Measurements from ENCODE around the gene ZG16B.

ZG16B gene

DNA sequence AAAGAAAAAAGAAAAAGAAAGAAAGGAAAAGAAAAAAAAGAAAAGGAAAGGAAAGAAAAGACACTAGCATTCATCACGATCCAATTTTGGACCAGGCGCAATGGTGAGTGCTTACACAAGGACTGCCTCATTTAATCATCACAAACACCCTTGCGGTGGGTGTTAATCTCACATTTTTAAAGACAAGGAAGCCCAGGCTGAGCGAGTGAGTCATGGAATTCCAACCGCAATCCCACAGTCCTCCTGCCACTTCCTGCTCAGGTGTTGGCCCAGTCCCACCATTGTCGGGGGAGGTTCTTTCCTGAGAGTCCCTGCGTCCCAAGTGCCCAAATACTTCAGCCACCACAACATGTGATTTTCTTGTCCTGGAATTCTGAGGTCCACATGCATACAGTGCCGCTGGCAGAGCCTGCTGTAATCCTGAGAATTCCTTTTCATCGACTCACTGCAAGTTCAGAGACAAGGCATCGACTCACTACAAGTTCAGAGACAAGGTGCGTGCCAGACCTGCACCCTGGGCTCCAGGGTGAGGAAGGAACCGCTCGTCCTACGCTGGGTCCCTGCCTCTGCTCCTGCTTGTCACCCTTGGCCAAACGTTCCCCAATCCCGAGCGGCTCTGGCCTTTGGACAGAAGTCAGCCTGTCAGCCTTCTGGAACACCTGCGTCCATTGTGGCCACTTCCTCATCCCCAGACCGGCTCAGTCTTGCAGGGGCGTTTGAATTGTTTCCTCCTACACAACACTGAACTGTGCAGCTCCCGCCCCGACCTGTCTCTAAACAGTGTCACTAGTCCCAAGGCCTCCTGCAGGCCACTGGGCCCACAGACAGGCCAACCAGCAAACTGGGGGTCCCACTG lies 5.8 kb downstream of the ZG16B start:
- peaks cover 3% of the 10 kb centered on the region for H3K79me1 ChIP-seq (ENCODE audit: low read length)
- H3K36me3 ChIP-seq (ENCODE audit: control insufficient read depth in 1 of 2, insufficient read depth in 2 of 2, low read length in 2 of 2), result no peaks in the 10 kb centered on the region
- H4K91ac ChIP-seq (ENCODE audit: low read depth, low read length), result no peak overlapping the region
- peaks cover 10 to 15% of the 10 kb centered on the region in 2 experiments for H3K4me1 ChIP-seq (ENCODE audit: control insufficient read depth in 1 of 2, insufficient read depth in 2 of 2, low read length in 2 of 2)
- no peaks in the 10 kb centered on the region for H3K9me3 ChIP-seq (ENCODE audit: insufficient read depth, low read depth, low read length)
- H2BK5ac ChIP-seq (ENCODE audit: low read depth, low read length, poor library complexity), result no peak overlapping the region
- WGBS (ENCODE audit: extremely low coverage, insufficient coverage, insufficient read length), result no CpG with 5 or more reads among the region's 22 CpGs
- H2AFZ ChIP-seq (ENCODE audit: insufficient read depth, low read length, poor library complexity), result no peak overlapping the region
- no peak overlapping the region for H4K8ac ChIP-seq (ENCODE audit: low read depth, low read length)
- H2BK12ac ChIP-seq (ENCODE audit: low read length), result no peak overlapping the region
- H2AK5ac ChIP-seq (ENCODE audit: low read length), result no peak overlapping the region
- no peak overlapping the region for H3K4ac ChIP-seq (ENCODE audit: low read depth, low read length)
- H3K27me3 ChIP-seq (ENCODE audit: insufficient read depth, low read length), result no peaks in the 10 kb centered on the region
- no peak overlapping the region for H2BK120ac ChIP-seq (ENCODE audit: insufficient read depth, low read length, poor library complexity)
- no peak overlapping the region for H4K12ac ChIP-seq (ENCODE audit: low read depth, low read length)
- H3K14ac ChIP-seq (ENCODE audit: low read length), result no peak overlapping the region
- no peaks in the 10 kb centered on the region for H3K79me2 ChIP-seq (ENCODE audit: control insufficient read depth, insufficient read depth, low read length, poor library complexity)
- peak overlapping the region; percentile 11 for H3K4me2 ChIP-seq (ENCODE audit: low read length)
- no peak overlapping the region for H3K9ac ChIP-seq (ENCODE audit: low read length)
- H3K23ac ChIP-seq (ENCODE audit: low read length), result no peak overlapping the region
- peak; percentile 93 to 94 for DNase-seq
- H3K18ac ChIP-seq (ENCODE audit: low read length), result no peak overlapping the region
- H3K27ac ChIP-seq (ENCODE audit: low read depth, low read length), result peak overlapping the region; percentile 21
- H3K4me3 ChIP-seq (ENCODE audit: low read depth, low read length), result no peak overlapping the region

DNA sequence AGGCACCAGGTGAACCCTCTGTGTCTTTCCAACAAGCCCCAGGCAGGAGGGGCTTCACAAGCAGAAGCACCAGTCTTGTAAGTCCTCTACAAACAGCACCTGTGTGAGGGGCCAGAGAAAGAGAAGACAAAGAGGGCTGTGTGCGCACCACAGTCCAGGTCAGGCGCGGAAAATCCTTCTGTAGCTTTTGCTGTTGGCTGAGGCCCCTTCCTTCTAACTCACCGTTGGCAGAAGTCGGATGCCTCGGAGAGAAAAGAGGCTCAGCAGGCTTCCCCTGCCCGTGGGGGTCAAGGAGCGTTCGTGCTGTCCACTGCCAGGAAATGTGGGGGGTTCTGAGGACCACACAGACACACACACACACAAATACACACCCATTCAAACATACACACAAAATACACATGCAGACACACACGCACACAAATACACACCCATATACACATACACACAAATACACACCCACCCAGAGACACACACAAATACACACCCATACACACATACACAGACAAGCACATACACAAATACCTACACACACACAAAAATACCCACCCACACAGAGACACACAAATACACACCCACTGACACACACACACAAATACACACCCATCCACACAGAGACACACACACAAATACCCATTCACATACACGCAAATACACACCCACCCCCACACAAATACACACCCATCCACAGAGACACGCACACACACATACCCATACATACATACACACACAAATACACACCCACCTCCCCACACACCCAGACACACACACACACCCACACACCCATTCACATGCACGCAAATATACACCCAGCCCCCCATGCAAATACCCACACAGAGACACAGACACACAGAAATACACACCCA lies 6.8 kb downstream of the ZG16B start:
- Histone ChIP-seq H2AFZ (ENCODE audit: insufficient read depth, low read length, poor library complexity) (no peak overlapping the region), H3K18ac (ENCODE audit: low read length) (no peak overlapping the region), H3K27ac (ENCODE audit: low read depth, low read length) (no peak overlapping the region), H3K36me3 (ENCODE audit: control insufficient read depth in 1 of 2, insufficient read depth in 2 of 2, low read length in 2 of 2) (no peaks in the 10 kb centered on the region), H3K4me1 (ENCODE audit: control insufficient read depth in 1 of 2, insufficient read depth in 2 of 2, low read length in 2 of 2) (peaks cover 10 to 15% of the 10 kb centered on the region in 2 experiments), H3K4me3 (ENCODE audit: low read depth, low read length) (no peak overlapping the region), H4K8ac (ENCODE audit: low read depth, low read length) (no peak overlapping the region), H2BK5ac (ENCODE audit: low read depth, low read length, poor library complexity) (no peak overlapping the region), H3K79me1 (ENCODE audit: low read length) (peaks cover 3% of the 10 kb centered on the region), H3K27me3 (ENCODE audit: insufficient read depth, low read length) (no peaks in the 10 kb centered on the region), H3K79me2 (ENCODE audit: control insufficient read depth, insufficient read depth, low read length, poor library complexity) (no peaks in the 10 kb centered on the region), H2BK12ac (ENCODE audit: low read length) (no peak overlapping the region), H2BK120ac (ENCODE audit: insufficient read depth, low read length, poor library complexity) (no peak overlapping the region), H3K4ac (ENCODE audit: low read depth, low read length) (no peak overlapping the region), H4K91ac (ENCODE audit: low read depth, low read length) (no peak overlapping the region), H3K4me2 (ENCODE audit: low read length) (no peak overlapping the region), H4K12ac (ENCODE audit: low read depth, low read length) (no peak overlapping the region), H3K9ac (ENCODE audit: low read length) (no peak overlapping the region), H3K23ac (ENCODE audit: low read length) (peak overlapping the region; percentile 69), H2AK5ac (ENCODE audit: low read length) (no peak overlapping the region), H3K14ac (ENCODE audit: low read length) (no peak overlapping the region), H3K9me3 (ENCODE audit: insufficient read depth, low read depth, low read length) (no peaks in the 10 kb centered on the region)
- 100% methylated on average over 2 of the region's 13 CpGs for WGBS (ENCODE audit: extremely low coverage, insufficient coverage, insufficient read length)
- DNase-seq, result no peak

- Histone ChIP-seq H3K9me3 (ENCODE audit: insufficient read depth, low read depth, low read length) (peaks cover 1% of the 10 kb centered on the region), H2BK5ac (ENCODE audit: low read depth, low read length, poor library complexity) (no peak overlapping the region), H3K27ac (ENCODE audit: low read depth, low read length) (no peak overlapping the region), H2BK120ac (ENCODE audit: insufficient read depth, low read length, poor library complexity) (no peak overlapping the region), H3K4me2 (ENCODE audit: low read length) (no peak overlapping the region), H3K4me3 (ENCODE audit: low read depth, low read length) (no peak overlapping the region), H3K36me3 (ENCODE audit: control insufficient read depth in 1 of 2, insufficient read depth in 2 of 2, low read length in 2 of 2) (no peaks in the 10 kb centered on the region), H3K18ac (ENCODE audit: low read length) (no peak overlapping the region), H3K4me1 (ENCODE audit: control insufficient read depth in 1 of 2, insufficient read depth in 2 of 2, low read length in 2 of 2) (peaks cover 10 to 15% of the 10 kb centered on the region in 2 experiments), H4K91ac (ENCODE audit: low read depth, low read length) (no peak overlapping the region), H2AK5ac (ENCODE audit: low read length) (no peak overlapping the region), H2BK12ac (ENCODE audit: low read length) (no peak overlapping the region), H3K79me1 (ENCODE audit: low read length) (peaks cover 3% of the 10 kb centered on the region), H3K9ac (ENCODE audit: low read length) (no peak overlapping the region), H3K14ac (ENCODE audit: low read length) (no peak overlapping the region), H4K12ac (ENCODE audit: low read depth, low read length) (no peak overlapping the region), H2AFZ (ENCODE audit: insufficient read depth, low read length, poor library complexity) (no peak overlapping the region), H3K4ac (ENCODE audit: low read depth, low read length) (no peak overlapping the region), H3K23ac (ENCODE audit: low read length) (no peak overlapping the region), H4K8ac (ENCODE audit: low read depth, low read length) (no peak overlapping the region), H3K27me3 (ENCODE audit: insufficient read depth, low read length) (no peaks in the 10 kb centered on the region), H3K79me2 (ENCODE audit: control insufficient read depth, insufficient read depth, low read length, poor library complexity) (no peaks in the 10 kb centered on the region)
- no CpG with 5 or more reads among the region's 12 CpGs for WGBS (ENCODE audit: extremely low coverage, insufficient coverage, insufficient read length)
- DNase-seq, result peak; percentile 76 to 81
Measured at GRCh38 chr16:2838928-2839327, 8.8 kb downstream of the ZG16B start.

GRCh38 chr16:2839650-2840450 lies 9.7 kb downstream of the ZG16B start:
- Histone ChIP-seq H3K27ac (ENCODE audit: low read depth, low read length) (no peak overlapping the region), H2BK12ac (ENCODE audit: low read length) (no peak overlapping the region), H3K14ac (ENCODE audit: low read length) (no peak overlapping the region), H4K8ac (ENCODE audit: low read depth, low read length) (no peak overlapping the region), H3K4ac (ENCODE audit: low read depth, low read length) (no peak overlapping the region), H2AK5ac (ENCODE audit: low read length) (no peak overlapping the region), H3K27me3 (ENCODE audit: insufficient read depth, low read length) (no peaks in the 10 kb centered on the region), H3K23ac (ENCODE audit: low read length) (no peak overlapping the region), H3K4me2 (ENCODE audit: low read length) (no peak overlapping the region), H3K9me3 (ENCODE audit: insufficient read depth, low read depth, low read length) (peaks cover 1% of the 10 kb centered on the region), H3K36me3 (ENCODE audit: control insufficient read depth in 1 of 2, insufficient read depth in 2 of 2, low read length in 2 of 2) (no peaks in the 10 kb centered on the region), H3K9ac (ENCODE audit: low read length) (no peak overlapping the region), H3K18ac (ENCODE audit: low read length) (no peak overlapping the region), H2BK120ac (ENCODE audit: insufficient read depth, low read length, poor library complexity) (no peak overlapping the region), H3K79me1 (ENCODE audit: low read length) (peaks cover 3% of the 10 kb centered on the region), H4K12ac (ENCODE audit: low read depth, low read length) (no peak overlapping the region), H3K4me1 (ENCODE audit: control insufficient read depth in 1 of 2, insufficient read depth in 2 of 2, low read length in 2 of 2) (peaks cover 10 to 15% of the 10 kb centered on the region in 2 experiments), H3K79me2 (ENCODE audit: control insufficient read depth, insufficient read depth, low read length, poor library complexity) (no peaks in the 10 kb centered on the region), H3K4me3 (ENCODE audit: low read depth, low read length) (no peak overlapping the region), H4K91ac (ENCODE audit: low read depth, low read length) (no peak overlapping the region), H2AFZ (ENCODE audit: insufficient read depth, low read length, poor library complexity) (no peak overlapping the region), H2BK5ac (ENCODE audit: low read depth, low read length, poor library complexity) (no peak overlapping the region)
- no CpG with 5 or more reads among the region's 15 CpGs for WGBS (ENCODE audit: extremely low coverage, insufficient coverage, insufficient read length)
- DNase-seq, result no peak
